ENCODE data around the gene PSMB9. TPM values are rescaled to one million over a fixed set of nuclear protein-coding genes. Genes with fewer than 3 reads are reported as not detected.
A peak's percentile ranks its signal among the peaks of the same experiment; 100 is the strongest.

Gene PSMB9
- total and polyA plus RNA-seq, 9 of the 15 experiments (the other 6 are each of a cell fraction or from before 2014, with no cell fraction given): 1.1 to 3.7 (median 2.4) TPM

DNA sequence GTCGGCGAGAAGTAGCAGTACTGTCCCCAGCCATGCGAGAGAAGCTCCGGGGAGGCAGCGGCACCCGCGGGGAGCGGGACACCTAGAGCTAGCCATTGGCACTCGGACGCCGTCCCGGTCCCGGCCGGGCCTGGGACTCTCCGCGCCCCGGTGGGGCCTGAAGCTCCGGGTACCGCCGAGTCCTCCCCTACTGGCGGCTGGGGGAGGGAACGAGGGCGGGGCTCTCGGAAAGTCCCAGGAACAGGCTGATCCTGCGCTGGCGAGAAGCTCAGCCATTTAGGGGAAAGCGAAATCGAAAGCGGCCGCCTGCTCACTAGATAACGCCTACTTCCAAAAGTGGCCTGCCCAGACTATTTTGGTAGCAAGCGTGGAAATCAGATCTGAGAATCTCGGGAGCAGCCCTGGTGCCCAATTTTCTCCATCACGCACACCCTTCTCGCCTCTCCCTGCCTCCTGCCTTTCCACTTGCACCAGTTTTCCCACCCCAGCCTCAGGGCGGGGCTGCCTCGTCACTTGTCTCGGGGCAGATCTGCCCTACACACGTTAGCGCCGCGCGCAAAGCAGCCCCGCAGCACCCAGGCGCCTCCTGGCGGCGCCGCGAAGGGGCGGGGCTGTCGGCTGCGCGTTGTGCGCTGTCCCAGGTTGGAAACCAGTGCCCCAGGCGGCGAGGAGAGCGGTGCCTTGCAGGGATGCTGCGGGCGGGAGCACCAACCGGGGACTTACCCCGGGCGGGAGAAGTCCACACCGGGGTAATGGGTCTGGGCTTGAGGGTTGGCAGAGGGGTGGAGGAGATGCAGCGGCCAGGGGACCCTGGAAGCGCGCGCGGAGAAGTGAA is at the start of gene PSMB9, which contains the start of gene TAP1 (continued):
- TF ChIP-seq, protein P1, sequence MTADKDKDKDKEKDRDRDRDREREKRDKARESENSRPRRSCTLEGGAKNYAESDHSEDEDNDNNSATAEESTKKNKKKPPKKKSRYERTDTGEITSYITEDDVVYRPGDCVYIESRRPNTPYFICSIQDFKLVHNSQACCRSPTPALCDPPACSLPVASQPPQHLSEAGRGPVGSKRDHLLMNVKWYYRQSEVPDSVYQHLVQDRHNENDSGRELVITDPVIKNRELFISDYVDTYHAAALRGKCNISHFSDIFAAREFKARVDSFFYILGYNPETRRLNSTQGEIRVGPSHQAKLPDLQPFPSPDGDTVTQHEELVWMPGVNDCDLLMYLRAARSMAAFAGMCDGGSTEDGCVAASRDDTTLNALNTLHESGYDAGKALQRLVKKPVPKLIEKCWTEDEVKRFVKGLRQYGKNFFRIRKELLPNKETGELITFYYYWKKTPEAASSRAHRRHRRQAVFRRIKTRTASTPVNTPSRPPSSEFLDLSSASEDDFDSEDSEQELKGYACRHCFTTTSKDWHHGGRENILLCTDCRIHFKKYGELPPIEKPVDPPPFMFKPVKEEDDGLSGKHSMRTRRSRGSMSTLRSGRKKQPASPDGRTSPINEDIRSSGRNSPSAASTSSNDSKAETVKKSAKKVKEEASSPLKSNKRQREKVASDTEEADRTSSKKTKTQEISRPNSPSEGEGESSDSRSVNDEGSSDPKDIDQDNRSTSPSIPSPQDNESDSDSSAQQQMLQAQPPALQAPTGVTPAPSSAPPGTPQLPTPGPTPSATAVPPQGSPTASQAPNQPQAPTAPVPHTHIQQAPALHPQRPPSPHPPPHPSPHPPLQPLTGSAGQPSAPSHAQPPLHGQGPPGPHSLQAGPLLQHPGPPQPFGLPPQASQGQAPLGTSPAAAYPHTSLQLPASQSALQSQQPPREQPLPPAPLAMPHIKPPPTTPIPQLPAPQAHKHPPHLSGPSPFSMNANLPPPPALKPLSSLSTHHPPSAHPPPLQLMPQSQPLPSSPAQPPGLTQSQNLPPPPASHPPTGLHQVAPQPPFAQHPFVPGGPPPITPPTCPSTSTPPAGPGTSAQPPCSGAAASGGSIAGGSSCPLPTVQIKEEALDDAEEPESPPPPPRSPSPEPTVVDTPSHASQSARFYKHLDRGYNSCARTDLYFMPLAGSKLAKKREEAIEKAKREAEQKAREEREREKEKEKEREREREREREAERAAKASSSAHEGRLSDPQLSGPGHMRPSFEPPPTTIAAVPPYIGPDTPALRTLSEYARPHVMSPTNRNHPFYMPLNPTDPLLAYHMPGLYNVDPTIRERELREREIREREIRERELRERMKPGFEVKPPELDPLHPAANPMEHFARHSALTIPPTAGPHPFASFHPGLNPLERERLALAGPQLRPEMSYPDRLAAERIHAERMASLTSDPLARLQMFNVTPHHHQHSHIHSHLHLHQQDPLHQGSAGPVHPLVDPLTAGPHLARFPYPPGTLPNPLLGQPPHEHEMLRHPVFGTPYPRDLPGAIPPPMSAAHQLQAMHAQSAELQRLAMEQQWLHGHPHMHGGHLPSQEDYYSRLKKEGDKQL (CRISPR knock-in tag; IDR thresholded peaks at IDR 0.05; ENCODE audit: borderline replicate concordance): no peak
- TF ChIP-seq, protein P2, sequence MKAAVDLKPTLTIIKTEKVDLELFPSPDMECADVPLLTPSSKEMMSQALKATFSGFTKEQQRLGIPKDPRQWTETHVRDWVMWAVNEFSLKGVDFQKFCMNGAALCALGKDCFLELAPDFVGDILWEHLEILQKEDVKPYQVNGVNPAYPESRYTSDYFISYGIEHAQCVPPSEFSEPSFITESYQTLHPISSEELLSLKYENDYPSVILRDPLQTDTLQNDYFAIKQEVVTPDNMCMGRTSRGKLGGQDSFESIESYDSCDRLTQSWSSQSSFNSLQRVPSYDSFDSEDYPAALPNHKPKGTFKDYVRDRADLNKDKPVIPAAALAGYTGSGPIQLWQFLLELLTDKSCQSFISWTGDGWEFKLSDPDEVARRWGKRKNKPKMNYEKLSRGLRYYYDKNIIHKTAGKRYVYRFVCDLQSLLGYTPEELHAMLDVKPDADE (conservative IDR thresholded peaks at IDR 0.05; ENCODE audit: control insufficient read depth, low read depth, low read length): 0 out of 2 replicates have a peak, but pooled peaks have one; percentile 27
- peak; percentile 41 for TF ChIP-seq PCBP1 (IDR thresholded peaks at IDR 0.05; ENCODE audit: low read depth, low read length, poor library complexity, severe bottlenecking)
- no peak for TF ChIP-seq MED1 (CRISPR knock-in tag; IDR thresholded peaks at IDR 0.05; ENCODE audit: borderline replicate concordance)
- peak; percentile 98 for TF ChIP-seq CREM (IDR thresholded peaks at IDR 0.05; ENCODE audit: low read depth)
- TF ChIP-seq, protein P3, sequence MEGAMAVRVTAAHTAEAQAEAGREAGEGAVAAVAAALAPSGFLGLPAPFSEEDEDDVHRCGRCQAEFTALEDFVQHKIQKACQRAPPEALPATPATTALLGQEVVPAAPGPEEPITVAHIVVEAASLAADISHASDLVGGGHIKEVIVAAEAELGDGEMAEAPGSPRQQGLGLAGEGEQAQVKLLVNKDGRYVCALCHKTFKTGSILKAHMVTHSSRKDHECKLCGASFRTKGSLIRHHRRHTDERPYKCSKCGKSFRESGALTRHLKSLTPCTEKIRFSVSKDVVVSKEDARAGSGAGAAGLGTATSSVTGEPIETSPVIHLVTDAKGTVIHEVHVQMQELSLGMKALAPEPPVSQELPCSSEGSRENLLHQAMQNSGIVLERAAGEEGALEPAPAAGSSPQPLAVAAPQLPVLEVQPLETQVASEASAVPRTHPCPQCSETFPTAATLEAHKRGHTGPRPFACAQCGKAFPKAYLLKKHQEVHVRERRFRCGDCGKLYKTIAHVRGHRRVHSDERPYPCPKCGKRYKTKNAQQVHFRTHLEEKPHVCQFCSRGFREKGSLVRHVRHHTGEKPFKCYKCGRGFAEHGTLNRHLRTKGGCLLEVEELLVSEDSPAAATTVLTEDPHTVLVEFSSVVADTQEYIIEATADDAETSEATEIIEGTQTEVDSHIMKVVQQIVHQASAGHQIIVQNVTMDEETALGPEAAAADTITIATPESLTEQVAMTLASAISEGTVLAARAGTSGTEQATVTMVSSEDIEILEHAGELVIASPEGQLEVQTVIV (CRISPR knock-in tag; IDR thresholded peaks at IDR 0.05; ENCODE audit: borderline replicate concordance): no peak
- TF ChIP-seq GTF2E2 (tag; IDR thresholded peaks at IDR 0.05): no peak
- TF ChIP-seq HDAC6 (IDR thresholded peaks at IDR 0.05; ENCODE audit: low read depth, low read length): no peak
- no peak for TF ChIP-seq PHB (CRISPR knock-in tag; IDR thresholded peaks at IDR 0.05)
- TF ChIP-seq MCM2 (IDR thresholded peaks at IDR 0.05; ENCODE audit: low read depth): no peak
- TF ChIP-seq COPS2 (conservative IDR thresholded peaks at IDR 0.05): no peak
- no peak for TF ChIP-seq ZNF41 (CRISPR knock-in tag; conservative IDR thresholded peaks at IDR 0.05)
- TF ChIP-seq, protein P4, sequence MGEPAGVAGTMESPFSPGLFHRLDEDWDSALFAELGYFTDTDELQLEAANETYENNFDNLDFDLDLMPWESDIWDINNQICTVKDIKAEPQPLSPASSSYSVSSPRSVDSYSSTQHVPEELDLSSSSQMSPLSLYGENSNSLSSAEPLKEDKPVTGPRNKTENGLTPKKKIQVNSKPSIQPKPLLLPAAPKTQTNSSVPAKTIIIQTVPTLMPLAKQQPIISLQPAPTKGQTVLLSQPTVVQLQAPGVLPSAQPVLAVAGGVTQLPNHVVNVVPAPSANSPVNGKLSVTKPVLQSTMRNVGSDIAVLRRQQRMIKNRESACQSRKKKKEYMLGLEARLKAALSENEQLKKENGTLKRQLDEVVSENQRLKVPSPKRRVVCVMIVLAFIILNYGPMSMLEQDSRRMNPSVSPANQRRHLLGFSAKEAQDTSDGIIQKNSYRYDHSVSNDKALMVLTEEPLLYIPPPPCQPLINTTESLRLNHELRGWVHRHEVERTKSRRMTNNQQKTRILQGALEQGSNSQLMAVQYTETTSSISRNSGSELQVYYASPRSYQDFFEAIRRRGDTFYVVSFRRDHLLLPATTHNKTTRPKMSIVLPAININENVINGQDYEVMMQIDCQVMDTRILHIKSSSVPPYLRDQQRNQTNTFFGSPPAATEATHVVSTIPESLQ (CRISPR knock-in tag; IDR thresholded peaks at IDR 0.05): no peak
- TF ChIP-seq SAP30 (IDR thresholded peaks at IDR 0.05; ENCODE audit: borderline replicate concordance, insufficient read depth, low read depth, low read length, poor library complexity, severe bottlenecking): peak; percentile 53
- TF ChIP-seq STAT5B (CRISPR knock-in tag; IDR thresholded peaks at IDR 0.05): no peak

Measured in K562 (cell line).